IMR-90 (cell line): ENCODE measurements around the gene SERPING1. TPM values are rescaled to one million over a fixed set of nuclear protein-coding genes. Genes with fewer than 3 reads are reported as not detected.

ENCODE experiments used
- ATAC-seq: fragments of 200-7000 bp; cut with Tn5 transposase; 2 replicates; pipeline ENCODE4 v1.9.1; 2020; ENCODE audit warnings: low read depth, mild to moderate bottlenecking, moderate library complexity
- BruUV-seq: library from RNA; stranded (reverse); fragments of 400-500 nt; replicated peaks from 2 replicates; lab custom pipeline; 2021; lab: Mats Ljungman, UMichigan
- CTCF ChIA-PET: fragments of 300-600 bp; formaldehyde crosslinking; extraction: SDS; loops from one replicate; lab custom pipeline; 2021; ENCODE audit warnings: antibody characterized with exemption; lab: Yijun Ruan, JAX
- POLR2A ChIA-PET: fragments of 300-600 bp; sonication (Branson Sonifier 250); formaldehyde crosslinking; loops from one replicate; lab custom pipeline; 2022; ENCODE audit warnings: antibody characterized with exemption; ENCODE audit not compliant: unreplicated experiment; lab: Charles Lee
- DNase-seq: peaks from one replicate; pipeline ENCODE4 v3.0.0; 2013
- H2AFZ ChIP-seq: replicated peaks from 2 replicates; pipeline ENCODE3; 2013; ENCODE audit warnings: low read length, mild to moderate bottlenecking; ENCODE audit not compliant: poor library complexity
- H2AK5ac ChIP-seq: 2 replicates; pipeline ENCODE4 v1.6.1; 2013; ENCODE audit warnings: low read depth, low read length, inconsistent platforms
- H2AK9ac ChIP-seq: replicated peaks from 2 replicates; pipeline ENCODE3; 2013; ENCODE audit warnings: mild to moderate bottlenecking, low read depth, low read length, moderate library complexity; ENCODE audit not compliant: poor library complexity
- H2BK120ac ChIP-seq: 2 replicates; pipeline ENCODE4 v1.6.1; 2013; ENCODE audit warnings: low read depth, low read length, inconsistent platforms
- H2BK15ac ChIP-seq: 3 replicates; pipeline ENCODE4 v1.6.1; 2013; ENCODE audit warnings: low read depth, low read length, inconsistent platforms
- H2BK20ac ChIP-seq: 2 replicates; pipeline ENCODE4 v1.6.1; 2013; ENCODE audit warnings: low read depth, mild to moderate bottlenecking, inconsistent platforms, low read length, moderate library complexity
- H2BK5ac ChIP-seq: 2 replicates; pipeline ENCODE4 v1.6.1; 2013; ENCODE audit warnings: mild to moderate bottlenecking, low read depth, low read length, inconsistent platforms; ENCODE audit not compliant: poor library complexity, severe bottlenecking
- H3K14ac ChIP-seq: replicated peaks from 2 replicates; pipeline ENCODE4 v1.6.1; 2013; ENCODE audit warnings: low read depth, low read length, inconsistent platforms
- H3K18ac ChIP-seq: 2 replicates; pipeline ENCODE4 v1.6.1; 2013; ENCODE audit warnings: low read depth, low read length, control low read depth
- H3K23ac ChIP-seq: 2 replicates; pipeline ENCODE4 v1.6.1; 2013; ENCODE audit warnings: low read depth, low read length, inconsistent platforms
- H3K27ac ChIP-seq: 2 replicates; pipeline ENCODE4 v1.5.1; 2013; ENCODE audit warnings: mild to moderate bottlenecking, control low read depth, low read length; ENCODE audit not compliant: insufficient read depth
- H3K27me3 ChIP-seq: 2 replicates; pipeline ENCODE4 v1.6.1; 2013; ENCODE audit warnings: low read length; ENCODE audit not compliant: control insufficient read depth, insufficient read depth
- H3K36me3 ChIP-seq: 2 replicates; pipeline ENCODE4 v1.6.1; 2013; ENCODE audit warnings: low read length, mixed read lengths; ENCODE audit not compliant: control insufficient read depth, insufficient read depth
- H3K4ac ChIP-seq: 2 replicates; pipeline ENCODE4 v1.6.1; 2013; ENCODE audit warnings: low read depth, low read length, inconsistent platforms
- H3K4me1 ChIP-seq: 2 replicates; pipeline ENCODE4 v1.6.1; 2013; ENCODE audit warnings: low read length, mixed read lengths; ENCODE audit not compliant: control insufficient read depth, insufficient read depth
- H3K4me2 ChIP-seq: 2 replicates; pipeline ENCODE4 v1.6.1; 2013; ENCODE audit warnings: low read depth, mild to moderate bottlenecking, control low read depth, low read length, moderate library complexity
- H3K4me3 ChIP-seq: 2 replicates; pipeline ENCODE4 v1.5.1; 2013; ENCODE audit warnings: low read depth, mild to moderate bottlenecking, control low read depth, low read length, moderate library complexity; ENCODE audit not compliant: insufficient read depth
- H3K56ac ChIP-seq: 2 replicates; pipeline ENCODE4 v1.6.1; 2013; ENCODE audit warnings: low read length, inconsistent platforms; ENCODE audit not compliant: insufficient read depth; ENCODE audit errors: extremely low read depth
- H3K79me1 ChIP-seq, 2 experiments: 2 replicates each; pipeline ENCODE4 v1.6.1; 2013; ENCODE audit warnings: low read length in 2 of 2, inconsistent platforms in 1 of 2, low read depth in 1 of 2
- H3K9ac ChIP-seq: 2 replicates; pipeline ENCODE4 v1.6.1; 2013; ENCODE audit warnings: low read depth, low read length, control low read depth
- H3K9me1 ChIP-seq: 2 replicates; pipeline ENCODE4 v1.6.1; 2013; ENCODE audit warnings: low read length, inconsistent platforms; ENCODE audit not compliant: insufficient read depth
- H3K9me3 ChIP-seq: 2 replicates; pipeline ENCODE4 v1.6.1; 2013; ENCODE audit warnings: low read length; ENCODE audit not compliant: control insufficient read depth, insufficient read depth
- H4K20me1 ChIP-seq: 2 replicates; pipeline ENCODE4 v1.6.1; 2013; ENCODE audit warnings: low read length, inconsistent platforms; ENCODE audit not compliant: insufficient read depth
- H4K5ac ChIP-seq: 2 replicates; pipeline ENCODE4 v1.6.1; 2013; ENCODE audit warnings: mild to moderate bottlenecking, low read depth, low read length, control low read depth
- H4K8ac ChIP-seq, 2 experiments: 2 replicates each; pipeline ENCODE4 v1.6.1; 2013; ENCODE audit warnings: low read depth in 2 of 2, low read length in 2 of 2, control low read depth in 1 of 2, inconsistent platforms in 1 of 2
- H4K91ac ChIP-seq: 2 replicates; pipeline ENCODE4 v1.6.1; 2013; ENCODE audit warnings: low read depth, low read length, inconsistent platforms; ENCODE audit not compliant: insufficient read depth
- BHLHE40 ChIP-seq: fragments of 150-350 bp; IDR thresholded peaks from 2 replicates; pipeline ENCODE4 v1.6.1; 2016; ENCODE audit warnings: mild to moderate bottlenecking, low read depth, low read length
- CEBPB ChIP-seq: IDR thresholded peaks from 2 replicates; pipeline ENCODE4 v1.6.1; 2012; ENCODE audit warnings: low read depth, low read length, improper control_type of control experiment
- CHD1 ChIP-seq: IDR thresholded peaks from 2 replicates; pipeline ENCODE4 v1.6.1; 2012; ENCODE audit warnings: low read depth, low read length, improper control_type of control experiment
- ELK1 ChIP-seq: fragments of 150-350 bp; IDR thresholded peaks from 2 replicates; pipeline ENCODE4 v1.6.1; 2016; ENCODE audit warnings: low read depth, mild to moderate bottlenecking, low read length, moderate library complexity, borderline replicate concordance
- FOS ChIP-seq: fragments of 150-350 bp; IDR thresholded peaks from 2 replicates; pipeline ENCODE4 v1.6.1; 2016; ENCODE audit warnings: low read depth, low read length
- MAFK ChIP-seq: IDR thresholded peaks from 2 replicates; pipeline ENCODE4 v1.6.1; 2012; ENCODE audit warnings: low read depth, low read length, improper control_type of control experiment
- MAZ ChIP-seq: IDR thresholded peaks from 2 replicates; pipeline ENCODE4 v1.6.1; 2012; ENCODE audit warnings: low read depth, mild to moderate bottlenecking, low read length, improper control_type of control experiment, moderate library complexity, borderline replicate concordance
- MXI1 ChIP-seq: IDR thresholded peaks from 2 replicates; pipeline ENCODE4 v1.6.1; 2012; ENCODE audit warnings: low read depth, mild to moderate bottlenecking, low read length, moderate library complexity, borderline replicate concordance
- NFE2L2 ChIP-seq: fragments of 150-350 bp; IDR thresholded peaks from 2 replicates; pipeline ENCODE4 v1.6.1; 2016; ENCODE audit warnings: low read depth, mild to moderate bottlenecking, low read length
- POLR2A ChIP-seq: IDR thresholded peaks from 2 replicates; pipeline ENCODE4 v1.6.1; 2012; ENCODE audit warnings: mild to moderate bottlenecking, low read depth, low read length
- RAD21 ChIP-seq: IDR thresholded peaks from 2 replicates; pipeline ENCODE4 v1.6.1; 2012; ENCODE audit warnings: low read length, improper control_type of control experiment
- RCOR1 ChIP-seq: IDR thresholded peaks from 2 replicates; pipeline ENCODE4 v1.6.1; 2012; ENCODE audit warnings: mild to moderate bottlenecking, low read length, improper control_type of control experiment; ENCODE audit not compliant: insufficient replicate concordance
- RFX5 ChIP-seq: IDR thresholded peaks from 2 replicates; pipeline ENCODE4 v1.8.0; 2012; ENCODE audit warnings: low read depth, mild to moderate bottlenecking, low read length, moderate library complexity
- SMC3 ChIP-seq: fragments of 150-350 bp; IDR thresholded peaks from 2 replicates; pipeline ENCODE4 v1.6.1; 2016; ENCODE audit warnings: low read depth, mild to moderate bottlenecking, antibody characterized with exemption, low read length, moderate library complexity
- WGBS, 2 experiments: methylation state at CpG; one replicate each; pipeline versions ENCODE4 v1.1.5 to v1.1.7; 2013; ENCODE audit warnings: missing lambda C conversion rate in 2 of 2; ENCODE audit not compliant: insufficient read length in 1 of 2; ENCODE audit errors: extremely low coverage in 2 of 2; 5-methylcytosine and 5-hydroxymethylcytosine counted together
- dilution Hi-C: fragments of 300-500 bp; cut with HindIII; formaldehyde crosslinking; loops from one replicate; pipeline ENCODE4 v1.14.3; 2018; ENCODE audit warnings: low sequenced_read_pairs; ENCODE audit not compliant: unreplicated experiment
- in situ Hi-C: fragments of 300-500 bp; cut with MboI; formaldehyde crosslinking; loops from 3 replicates; pipeline ENCODE4 v1.14.3; 2019; ENCODE audit warnings: low sequenced_read_pairs, inconsistent platforms, mixed read lengths
- intact Hi-C: fragments of 100-400 bp; cut with micrococcal nuclease; formaldehyde crosslinking; loops from 2 replicates; pipeline ENCODE4 v1.10.0; 2022
- polyA plus RNA-seq, 3 experiments: library from polyadenylated mRNA; depleted of rRNA; stranded (reverse); fragments of >200 nt; gene quantifications; 2 replicates each; pipeline ENCODE4 v1.2.3, GENCODE V29; 2012; ENCODE audit warnings: low replicate concordance in 1 of 3
- total RNA-seq: library from RNA; depleted of rRNA; stranded (reverse); fragments of >200 nt; gene quantifications from 2 replicates; pipeline ENCODE4 v1.2.3, GENCODE V29; 2012
- TF ChIP-seq, protein P1 (sequence below): conservative IDR thresholded peaks from 2 replicates; pipeline ENCODE4 v1.5.1; 2012; ENCODE audit warnings: mild to moderate bottlenecking, low read depth, low read length, improper control_type of control experiment
- TF ChIP-seq, protein P2 (sequence below): fragments of 150-350 bp; IDR thresholded peaks from 2 replicates; pipeline ENCODE4 v1.6.1; 2017; ENCODE audit warnings: mild to moderate bottlenecking, antibody characterized with exemption, low read length, low read depth

The SERPING1 gene
- total and polyA plus RNA-seq, 2 of the 4 experiments (the other 2 are of a cell fraction) = 2.0 to 30.7 TPM

DNA sequence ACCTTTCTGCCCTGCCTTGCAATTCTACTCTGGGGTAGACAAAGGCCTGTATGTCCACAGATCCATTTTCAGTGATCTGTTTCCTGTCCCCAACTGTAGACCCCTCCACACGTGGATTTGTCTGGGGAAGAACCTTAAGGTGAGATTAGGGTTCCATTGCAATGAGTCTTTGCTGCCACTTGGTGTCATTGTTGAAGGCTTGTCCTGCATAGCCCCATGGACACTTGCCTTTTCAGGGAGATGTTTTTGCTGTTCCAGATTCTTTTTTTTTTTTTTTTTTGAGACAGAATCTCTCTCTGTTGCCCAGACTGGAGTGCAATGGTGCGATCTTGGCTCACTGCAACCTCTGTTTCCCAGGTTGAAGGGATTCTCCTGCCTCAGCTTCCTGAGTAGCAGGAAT, 21.8 kb downstream of the SERPING1 start:
- H3K9ac ChIP-seq = no peak overlapping the region

More for the DNA sequence above, 21.8 kb downstream of the SERPING1 start:
- no peak overlapping the region for H3K23ac ChIP-seq
- H3K9me1 ChIP-seq = no peaks in the 10 kb centered on the region
- no peak overlapping the region for H3K4me3 ChIP-seq
- no peak overlapping the region for H2BK120ac ChIP-seq
- H3K27ac ChIP-seq = no peak overlapping the region
- peaks cover 2% of the 10 kb centered on the region; the same call in 1 of the 2 replicates for H3K36me3 ChIP-seq
- no peak overlapping the region for H3K4me2 ChIP-seq
- H4K20me1 ChIP-seq = no peaks in the 10 kb centered on the region
- no peak overlapping the region for H4K8ac ChIP-seq
- no peak for TF ChIP-seq RFX5
- TF ChIP-seq SMC3 = no peak
- TF ChIP-seq POLR2A = no peak
- TF ChIP-seq CHD1 = no peak
- TF ChIP-seq ELK1 = no peak
- TF ChIP-seq, protein P1, sequence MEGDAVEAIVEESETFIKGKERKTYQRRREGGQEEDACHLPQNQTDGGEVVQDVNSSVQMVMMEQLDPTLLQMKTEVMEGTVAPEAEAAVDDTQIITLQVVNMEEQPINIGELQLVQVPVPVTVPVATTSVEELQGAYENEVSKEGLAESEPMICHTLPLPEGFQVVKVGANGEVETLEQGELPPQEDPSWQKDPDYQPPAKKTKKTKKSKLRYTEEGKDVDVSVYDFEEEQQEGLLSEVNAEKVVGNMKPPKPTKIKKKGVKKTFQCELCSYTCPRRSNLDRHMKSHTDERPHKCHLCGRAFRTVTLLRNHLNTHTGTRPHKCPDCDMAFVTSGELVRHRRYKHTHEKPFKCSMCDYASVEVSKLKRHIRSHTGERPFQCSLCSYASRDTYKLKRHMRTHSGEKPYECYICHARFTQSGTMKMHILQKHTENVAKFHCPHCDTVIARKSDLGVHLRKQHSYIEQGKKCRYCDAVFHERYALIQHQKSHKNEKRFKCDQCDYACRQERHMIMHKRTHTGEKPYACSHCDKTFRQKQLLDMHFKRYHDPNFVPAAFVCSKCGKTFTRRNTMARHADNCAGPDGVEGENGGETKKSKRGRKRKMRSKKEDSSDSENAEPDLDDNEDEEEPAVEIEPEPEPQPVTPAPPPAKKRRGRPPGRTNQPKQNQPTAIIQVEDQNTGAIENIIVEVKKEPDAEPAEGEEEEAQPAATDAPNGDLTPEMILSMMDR = no peak
- TF ChIP-seq MAZ = no peak
- TF ChIP-seq RCOR1 = no peak
- no peak for TF ChIP-seq CEBPB
- no peak for TF ChIP-seq BHLHE40
- no peak for TF ChIP-seq MXI1
- TF ChIP-seq FOS = no peak
- no peak for TF ChIP-seq NFE2L2
- no peak for TF ChIP-seq MAFK
- TF ChIP-seq RAD21 = no peak
- TF ChIP-seq, protein P2, sequence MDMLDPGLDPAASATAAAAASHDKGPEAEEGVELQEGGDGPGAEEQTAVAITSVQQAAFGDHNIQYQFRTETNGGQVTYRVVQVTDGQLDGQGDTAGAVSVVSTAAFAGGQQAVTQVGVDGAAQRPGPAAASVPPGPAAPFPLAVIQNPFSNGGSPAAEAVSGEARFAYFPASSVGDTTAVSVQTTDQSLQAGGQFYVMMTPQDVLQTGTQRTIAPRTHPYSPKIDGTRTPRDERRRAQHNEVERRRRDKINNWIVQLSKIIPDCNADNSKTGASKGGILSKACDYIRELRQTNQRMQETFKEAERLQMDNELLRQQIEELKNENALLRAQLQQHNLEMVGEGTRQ = no peak
- H2BK5ac ChIP-seq = no peak overlapping the region
- ChIA-PET POLR2A (no interaction called here), CTCF (no interaction called here)
- DNase-seq (no peak), ATAC-seq (no peak)
- H2AK5ac ChIP-seq = no peak overlapping the region
- no peak overlapping the region for H4K5ac ChIP-seq
- no peak overlapping the region for H2BK20ac ChIP-seq
- no TSS peak for BruUV-seq
- no peak overlapping the region for H4K91ac ChIP-seq
- no peak overlapping the region for H3K14ac ChIP-seq
- no peaks in the 10 kb centered on the region for H3K4me1 ChIP-seq
- no peaks in the 10 kb centered on the region; the same call in 1 of the 2 replicates for H3K27me3 ChIP-seq
- no peak overlapping the region for H3K18ac ChIP-seq
- H3K79me1 ChIP-seq = no peaks in the 10 kb centered on the region
- H3K56ac ChIP-seq = no peak overlapping the region
- peaks cover 4% of the 10 kb centered on the region; the same call in 1 of the 2 replicates for H3K9me3 ChIP-seq
- no peak overlapping the region for H3K4ac ChIP-seq
- H2BK15ac ChIP-seq = no peak overlapping the region
- in situ Hi-C loops (no loop called here), intact Hi-C loops (no loop called here), dilution Hi-C loops (no loop called here)
- no peak overlapping the region for H2AFZ ChIP-seq
- no peak overlapping the region for H2AK9ac ChIP-seq
- WGBS, 2 experiments = no CpG with 5 or more reads among the region's 2 CpGs
